HepG2 (cell line): Measurements from ENCODE around the gene MYO19. TPM values are rescaled to one million over a fixed set of nuclear protein-coding genes. Genes with fewer than 3 reads are reported as not detected.

Experiments
- ATAC-seq: fragments of 200-7000 bp; cut with Tn5 transposase; 3 replicates; pipeline ENCODE4 v1.9.1; 2020; ENCODE audit warnings: mild to moderate bottlenecking, moderate library complexity
- BruUV-seq: library from RNA; stranded (reverse); fragments of 400-500 nt; replicated peaks from 2 replicates; lab custom pipeline; 2021; lab: Mats Ljungman, UMichigan
- CTCF ChIA-PET: fragments of 300-600 bp; formaldehyde crosslinking; extraction: SDS; loops from one replicate; lab custom pipeline; 2021; ENCODE audit warnings: low total read pairs, inconsistent platforms, low intra/inter-chr PET ratio; lab: Yijun Ruan, JAX
- POLR2A ChIA-PET: fragments of 350-600 bp; sonication (Branson Sonifier 250); formaldehyde crosslinking; loops from one replicate; lab custom pipeline; 2020; ENCODE audit warnings: antibody characterized with exemption, inconsistent platforms; lab: Yijun Ruan, JAX
- DNase-seq: peaks from one replicate; pipeline ENCODE4 v3.0.0-alpha.2; 2015; ENCODE audit warnings: low spot score
- FAIRE-seq: peaks from 3 replicates; lab custom pipeline; 2011; peaks lifted over from hg19 to GRCh38; lab: Jason Lieb, UNC
- H2AFZ ChIP-seq: one replicate; pipeline ENCODE4 v1.6.1; 2011; ENCODE audit warnings: low read length, inconsistent platforms
- H3K27ac ChIP-seq: fragments of 300-600 bp; 3 replicates; pipeline ENCODE4 v1.8.0; 2011; ENCODE audit warnings: mixed run types, mild to moderate bottlenecking, mixed read lengths, low read length, inconsistent platforms; ENCODE audit not compliant: insufficient read depth; ENCODE audit errors: extremely low read length
- H3K27me3 ChIP-seq, 2 experiments: fragments of 200-600 bp in 1 of 2; 2 replicates in 1 of 2; 3 replicates in 1 of 2; pipeline versions ENCODE4 v1.6.0 to v1.8.0; 2011; ENCODE audit warnings: low read length in 2 of 2, mild to moderate bottlenecking in 2 of 2, moderate library complexity in 2 of 2, inconsistent platforms in 1 of 2; ENCODE audit not compliant: insufficient read depth in 2 of 2, control insufficient read depth in 1 of 2
- H3K36me3 ChIP-seq, 2 experiments: fragments of 200-600 bp in 1 of 2; replicated peaks in 1 of 2; 2 replicates in 1 of 2; 3 replicates in 1 of 2; pipeline versions ENCODE4 v1.5.1 to v1.8.0; 2011; ENCODE audit warnings: low read length in 2 of 2, inconsistent platforms in 1 of 2; ENCODE audit not compliant: insufficient read depth in 2 of 2, control insufficient read depth in 1 of 2
- H3K4me1 ChIP-seq: 2 replicates; pipeline ENCODE4 v1.5.1; 2012; ENCODE audit warnings: low read length, inconsistent platforms; ENCODE audit not compliant: insufficient read depth
- H3K4me2 ChIP-seq: 2 replicates; pipeline ENCODE4 v1.6.0; 2011; ENCODE audit warnings: low read depth, low read length, inconsistent platforms
- H3K4me3 ChIP-seq, 3 experiments: fragments of 200-600 bp in 1 of 3; sonication (generic), shearing (Covaris generic) in 1 of 3; replicated peaks in 1 of 3; 2 replicates each; pipeline ENCODE4 v1.5.1; 2011 to 2016; ENCODE audit warnings: low read length in 3 of 3, inconsistent platforms in 2 of 3, low read depth in 2 of 3, mild to moderate bottlenecking in 2 of 3, control low read depth in 1 of 3, mixed read lengths in 1 of 3; ENCODE audit not compliant: insufficient read depth in 1 of 3
- H3K79me2 ChIP-seq: one replicate; pipeline ENCODE4 v1.6.1; 2011; ENCODE audit warnings: low read length, inconsistent platforms; ENCODE audit not compliant: insufficient read depth
- H3K9ac ChIP-seq: 2 replicates; pipeline ENCODE4 v1.6.0; 2011; ENCODE audit warnings: mild to moderate bottlenecking, low read depth, low read length, inconsistent platforms; ENCODE audit not compliant: insufficient read depth
- H3K9me3 ChIP-seq: 2 replicates; pipeline ENCODE4 v1.5.1; 2012; ENCODE audit warnings: mild to moderate bottlenecking, low read length
- H4K20me1 ChIP-seq: 2 replicates; pipeline ENCODE4 v1.6.0; 2011; ENCODE audit warnings: inconsistent platforms, mild to moderate bottlenecking, low read length, moderate library complexity; ENCODE audit not compliant: insufficient read depth
- CEBPG ChIP-seq: IDR thresholded peaks from 2 replicates; pipeline ENCODE4 v1.6.1; 2016
- FOXO4 ChIP-seq: sonication (generic); formaldehyde crosslinking; conservative IDR thresholded peaks from 2 replicates; pipeline ENCODE4 v1.8.1; 2023; ENCODE audit warnings: missing genetic modification reagents
- GABPA ChIP-seq, 2 experiments: IDR thresholded peaks; 2 replicates each; pipeline ENCODE4 v1.6.1; 2011 to 2016; ENCODE audit warnings: low read depth in 2 of 2, low read length in 1 of 2, missing biosample characterization in 1 of 2, missing genetic modification characterization in 1 of 2
- HNRNPLL ChIP-seq: fragments of 200-400 bp; formaldehyde crosslinking; IDR thresholded peaks from 2 replicates; pipeline ENCODE4 v1.6.1; 2017; ENCODE audit warnings: mild to moderate bottlenecking, low read depth, low read length; ENCODE audit not compliant: poor library complexity, severe bottlenecking
- IRX3 ChIP-seq: sonication (generic); formaldehyde crosslinking; IDR thresholded peaks from 2 replicates; pipeline ENCODE4 v1.8.1; 2023; ENCODE audit warnings: mild to moderate bottlenecking, low read depth, missing genetic modification reagents, borderline replicate concordance
- MYC ChIP-seq: sonication (generic); formaldehyde crosslinking; IDR thresholded peaks from 2 replicates; pipeline ENCODE4 v1.9.0; 2021; ENCODE audit warnings: missing genetic modification reagents, borderline replicate concordance
- NFE2L2 ChIP-seq: fragments of 150-350 bp; IDR thresholded peaks from 2 replicates; pipeline ENCODE4 v1.6.1; 2014; ENCODE audit warnings: low read length
- PHF21A ChIP-seq: sonication (generic); formaldehyde crosslinking; IDR thresholded peaks from 2 replicates; pipeline ENCODE4 v1.5.0; 2020; ENCODE audit warnings: mild to moderate bottlenecking, missing genetic modification reagents
- SRSF4 ChIP-seq: fragments of 200-400 bp; formaldehyde crosslinking; IDR thresholded peaks from one replicate; pipeline ENCODE4 v1.6.1; 2018; ENCODE audit warnings: mild to moderate bottlenecking, low read depth, low read length, moderate library complexity; ENCODE audit not compliant: poor library complexity, severe bottlenecking
- TEAD2 ChIP-seq: sonication (generic); formaldehyde crosslinking; IDR thresholded peaks from 2 replicates; pipeline ENCODE4 v1.9.0; 2021; ENCODE audit warnings: missing genetic modification reagents
- ZBTB38 ChIP-seq: sonication (generic); formaldehyde crosslinking; IDR thresholded peaks from 2 replicates; pipeline ENCODE4 v1.5.1; 2020; ENCODE audit warnings: mild to moderate bottlenecking, missing genetic modification reagents
- ZKSCAN1 ChIP-seq: fragments of 150-350 bp; IDR thresholded peaks from 2 replicates; pipeline ENCODE4 v1.6.1; 2014; ENCODE audit warnings: low read length
- ZNF34 ChIP-seq: sonication (generic); formaldehyde crosslinking; IDR thresholded peaks from 2 replicates; pipeline ENCODE4 v1.4.0; 2020; ENCODE audit warnings: mild to moderate bottlenecking, missing genetic modification reagents, borderline replicate concordance
- WGBS: methylation state at CpG from one replicate; pipeline ENCODE4 v1.1.6; 2017; ENCODE audit warnings: low lambda C conversion rate; 5-methylcytosine and 5-hydroxymethylcytosine counted together
- in situ Hi-C: cut with HindIII; loops from 2 replicates; pipeline ENCODE4 v1.10.0; 2017; ENCODE audit warnings: low pct_unique_long_range_greater_than_20kb; ENCODE audit not compliant: extremely low pct_ligation_motif_present
- intact Hi-C: fragments of 100-400 bp; cut with micrococcal nuclease; formaldehyde crosslinking; loops from one replicate; pipeline ENCODE4 v1.10.0; 2022; ENCODE audit not compliant: unreplicated experiment
- polyA plus RNA-seq, 8 experiments: library from polyadenylated mRNA; depleted of rRNA in 3 of 8; stranded (reverse) in 7 of 8; unstranded in 1 of 8; fragments of >200 nt; fragmentation: Illumina TruSeq in 4 of 8; extraction: Trizol in 4 of 8; gene quantifications; 2 replicates each; pipeline versions ENCODE4 v1.2.1 to v1.2.3, GENCODE V29; 2011 to 2016; ENCODE audit warnings: low read depth in 4 of 8, missing spikeins in 1 of 8, mixed read lengths in 1 of 8; ENCODE audit not compliant: insufficient read depth in 1 of 8
- total RNA-seq, 5 experiments: library from RNA; depleted of rRNA; stranded (reverse); fragments of >200 nt; fragmentation: Illumina TruSeq; extraction: Trizol; gene quantifications; 2 replicates each; pipeline ENCODE4 v1.2.3, GENCODE V29; 2016; ENCODE audit warnings: low read depth in 1 of 5
- TF ChIP-seq, protein P1 (sequence below): sonication (generic); formaldehyde crosslinking; IDR thresholded peaks from 2 replicates; pipeline ENCODE4 v1.4.0; 2020; ENCODE audit warnings: mild to moderate bottlenecking, missing genetic modification reagents

Gene MYO19
- total and polyA plus RNA-seq, 2 of the 13 experiments (the other 11 are each of a cell fraction or from before 2014, with no cell fraction given) = 75.7 to 82.3 TPM

- in situ Hi-C loops (no loop called here), intact Hi-C loops (no loop called here)
- Histone ChIP-seq H3K27me3 (peaks cover under 1 to 26% of the 10 kb centered on the region in 2 experiments; a peak in 4 of 5 replicates), H3K4me1 (no peaks in the 10 kb centered on the region), H2AFZ (no peak overlapping the region), H3K79me2 (no peaks in the 10 kb centered on the region), H3K9me3 (no peaks in the 10 kb centered on the region), H3K27ac (no peak overlapping the region), H3K9ac (no peak overlapping the region), H3K36me3 (no peaks in the 10 kb centered on the region), H3K4me2 (no peak overlapping the region), H4K20me1 (0 out of 2 replicates have a peak, but pooled peaks cover 3% of the 10 kb centered on the region), H3K4me3 (no peak overlapping the region)
- ChIA-PET CTCF (no interaction called here), POLR2A (no interaction called here)
- DNase-seq (no peak), FAIRE-seq (no peak), ATAC-seq (no peak)
- BruUV-seq = no TSS peak
- no peak for TF ChIP-seq ZBTB38
- TF ChIP-seq ZKSCAN1 = no peak
- TF ChIP-seq SRSF4 = no peak
- TF ChIP-seq MYC (CRISPR knock-in tag) = no peak
- TF ChIP-seq FOXO4 (CRISPR knock-in tag) = no peak
- TF ChIP-seq TEAD2 (CRISPR knock-in tag) = no peak
- no peak for TF ChIP-seq IRX3 (CRISPR knock-in tag)
- TF ChIP-seq PHF21A (CRISPR knock-in tag) = no peak
- TF ChIP-seq CEBPG (CRISPR knock-in tag) = no peak
- TF ChIP-seq NFE2L2 = no peak
- TF ChIP-seq, protein P1, sequence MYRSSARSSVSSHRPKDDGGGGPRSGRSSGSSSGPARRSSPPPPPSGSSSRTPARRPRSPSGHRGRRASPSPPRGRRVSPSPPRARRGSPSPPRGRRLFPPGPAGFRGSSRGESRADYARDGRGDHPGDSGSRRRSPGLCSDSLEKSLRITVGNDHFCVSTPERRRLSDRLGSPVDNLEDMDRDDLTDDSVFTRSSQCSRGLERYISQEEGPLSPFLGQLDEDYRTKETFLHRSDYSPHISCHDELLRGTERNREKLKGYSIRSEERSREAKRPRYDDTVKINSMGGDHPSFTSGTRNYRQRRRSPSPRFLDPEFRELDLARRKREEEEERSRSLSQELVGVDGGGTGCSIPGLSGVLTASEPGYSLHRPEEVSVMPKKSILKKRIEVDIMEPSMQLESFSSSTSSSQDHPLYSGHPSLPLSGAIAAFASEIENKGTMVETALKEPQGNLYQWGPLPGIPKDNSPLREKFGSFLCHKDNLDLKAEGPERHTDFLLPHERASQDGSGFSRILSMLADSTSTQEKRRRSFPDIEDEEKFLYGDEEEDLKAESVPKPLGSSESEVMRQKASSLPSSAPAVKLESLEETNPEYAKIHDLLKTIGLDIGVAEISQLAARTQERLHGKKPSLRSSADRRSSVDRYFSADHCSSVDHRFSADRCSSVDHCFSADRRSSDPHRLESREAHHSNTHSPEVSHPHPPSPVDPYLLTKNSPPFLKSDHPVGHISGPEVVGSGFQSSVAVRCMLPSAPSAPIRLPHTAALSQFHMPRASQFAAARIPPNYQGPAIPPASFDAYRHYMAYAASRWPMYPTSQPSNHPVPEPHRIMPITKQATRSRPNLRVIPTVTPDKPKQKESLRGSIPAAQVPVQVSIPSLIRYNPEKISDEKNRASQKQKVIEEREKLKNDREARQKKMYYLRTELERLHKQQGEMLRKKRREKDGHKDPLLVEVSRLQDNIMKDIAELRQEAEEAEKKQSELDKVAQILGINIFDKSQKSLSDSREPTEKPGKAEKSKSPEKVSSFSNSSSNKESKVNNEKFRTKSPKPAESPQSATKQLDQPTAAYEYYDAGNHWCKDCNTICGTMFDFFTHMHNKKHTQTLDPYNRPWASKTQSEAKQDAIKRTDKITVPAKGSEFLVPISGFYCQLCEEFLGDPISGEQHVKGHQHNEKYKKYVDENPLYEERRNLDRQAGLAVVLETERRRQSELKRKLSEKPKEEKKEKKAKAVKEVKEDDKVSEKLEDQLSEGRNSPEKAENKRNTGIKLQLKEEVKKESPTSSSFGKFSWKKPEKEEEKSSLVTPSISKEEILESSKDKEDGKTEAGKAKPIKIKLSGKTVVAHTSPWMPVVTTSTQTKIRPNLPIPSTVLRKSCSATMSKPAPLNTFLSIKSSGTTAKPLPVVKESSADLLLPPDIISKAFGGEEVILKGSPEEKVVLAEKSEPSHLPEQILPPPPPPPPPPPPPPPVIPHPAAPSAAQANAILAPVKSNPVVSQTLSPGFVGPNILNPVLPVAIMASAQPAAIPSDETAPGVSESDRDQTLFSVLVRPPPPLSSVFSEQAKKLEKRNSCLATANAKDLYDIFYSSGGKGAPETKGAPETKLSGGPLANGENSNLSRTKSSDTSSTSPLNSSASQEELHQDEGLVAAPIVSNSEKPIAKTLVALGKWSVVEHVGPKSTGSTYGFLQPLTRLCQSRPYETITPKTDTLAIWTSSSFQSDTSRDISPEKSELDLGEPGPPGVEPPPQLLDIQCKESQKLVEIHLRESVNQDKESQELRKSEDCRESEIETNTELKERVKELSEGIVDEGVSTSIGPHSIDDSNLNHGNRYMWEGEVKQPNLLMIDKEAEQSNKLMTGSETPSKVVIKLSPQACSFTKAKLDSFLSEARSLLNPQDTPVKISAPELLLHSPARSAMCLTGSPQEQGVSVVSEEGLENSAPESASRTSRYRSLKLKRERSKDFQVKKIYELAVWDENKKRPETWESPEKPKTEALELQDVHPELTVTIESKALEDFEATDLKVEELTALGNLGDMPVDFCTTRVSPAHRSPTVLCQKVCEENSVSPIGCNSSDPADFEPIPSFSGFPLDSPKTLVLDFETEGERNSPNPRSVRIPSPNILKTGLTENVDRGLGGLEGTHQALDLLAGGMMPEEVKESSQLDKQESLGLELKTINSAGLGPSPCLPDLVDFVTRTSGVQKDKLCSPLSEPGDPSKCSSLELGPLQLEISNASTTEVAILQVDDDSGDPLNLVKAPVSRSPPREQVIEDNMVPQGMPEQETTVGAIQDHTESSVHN (CRISPR knock-in tag) = no peak
- no peak for TF ChIP-seq ZNF34 (CRISPR knock-in tag)
- TF ChIP-seq HNRNPLL = no peak
- TF ChIP-seq GABPA (IDR thresholded peaks at IDR 0.05; ENCODE audit: low read depth, low read length) = no peak
- TF ChIP-seq GABPA (CRISPR knock-in tag; IDR thresholded peaks at IDR 0.05; ENCODE audit: low read depth) = no peak
- 51% methylated on average over 13 of the region's 21 CpGs for WGBS
Observed at GRCh38 chr17:36464765-36465088, 69.9 kb downstream of the MYO19 start.
